H1 (cell line): ENCODE results near the gene CAPZB.

Source experiments
- JUN ChIP-seq: IDR thresholded peaks from 2 replicates; pipeline ENCODE4 v1.6.1; 2011; ENCODE audit warnings: low read depth, mild to moderate bottlenecking, improper control_type of control experiment, low read length
- KDM1A ChIP-seq: fragments of 200-600, 300-600 bp; sonication (generic); IDR thresholded peaks from 2 replicates; pipeline ENCODE4 v1.7.1; 2016; ENCODE audit warnings: mild to moderate bottlenecking, low read length, borderline replicate concordance
- MAFK ChIP-seq: IDR thresholded peaks from 2 replicates; pipeline ENCODE4 v1.6.1; 2012; ENCODE audit warnings: low read depth, mild to moderate bottlenecking, improper control_type of control experiment, low read length
- NANOG ChIP-seq: IDR thresholded peaks from 2 replicates; pipeline ENCODE4 v1.6.1; 2011; ENCODE audit warnings: low read length, low read depth, mild to moderate bottlenecking, inconsistent platforms; ENCODE audit not compliant: insufficient read depth, poor library complexity, severe bottlenecking
- PHF8 ChIP-seq: fragments of 200-600 bp; sonication (generic); conservative IDR thresholded peaks from 2 replicates; pipeline ENCODE4 v1.7.1; 2012; ENCODE audit warnings: low read depth, mild to moderate bottlenecking, inconsistent platforms, low read length, moderate library complexity
- POLR2A ChIP-seq, 2 experiments: IDR thresholded peaks; 1 replicate in 1 of 2; 2 replicates in 1 of 2; pipeline ENCODE4 v1.6.1; 2011; ENCODE audit warnings: low read depth in 2 of 2, low read length in 2 of 2, mild to moderate bottlenecking in 2 of 2; ENCODE audit errors: control extremely low read depth in 1 of 2
- POLR2AphosphoS5 ChIP-seq: IDR thresholded peaks from 2 replicates; pipeline ENCODE4 v1.6.1; 2011; ENCODE audit warnings: low read depth, low read length
- SP1 ChIP-seq: IDR thresholded peaks from 2 replicates; pipeline ENCODE4 v1.6.1; 2011; ENCODE audit warnings: low read depth, low read length
- TAF1 ChIP-seq: IDR thresholded peaks from 2 replicates; pipeline ENCODE4 v1.6.1; 2011; ENCODE audit warnings: mild to moderate bottlenecking, low read depth, low read length
- TF ChIP-seq, protein P1 (sequence below): IDR thresholded peaks from 2 replicates; pipeline ENCODE4 v1.6.1; 2012; ENCODE audit warnings: inconsistent platforms

- TF ChIP-seq NANOG (no peak), TAF1 (no peak), MAFK (no peak), PHF8 (no peak), POLR2AphosphoS5 (no peak), JUN (no peak), SP1 (no peak), POLR2A (IDR thresholded peaks at IDR 0.05; ENCODE audit: control extremely low read depth in 1 of 2, low read depth in 2 of 2, low read length in 2 of 2) (no peak), KDM1A (no peak)
- TF ChIP-seq, protein P1, sequence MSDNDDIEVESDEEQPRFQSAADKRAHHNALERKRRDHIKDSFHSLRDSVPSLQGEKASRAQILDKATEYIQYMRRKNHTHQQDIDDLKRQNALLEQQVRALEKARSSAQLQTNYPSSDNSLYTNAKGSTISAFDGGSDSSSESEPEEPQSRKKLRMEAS = no peak
Measured at GRCh38 chr1:19466112-19466561, 19.2 kb downstream of the CAPZB start.
